Testis (tissue), 2 donors: ENCODE data around the gene VWA3A.

ENCODE experiments used
- CTCF ChIP-seq, 3 experiments: fragments of 450-650 bp in 2 of 3; fragments of 200-600 bp in 1 of 3; sonication (generic) in 1 of 3; IDR thresholded peaks; one replicate each; pipeline ENCODE4 v1.5.1; 2016 to 2019; ENCODE audit warnings: antibody characterized with exemption in 3 of 3, mild to moderate bottlenecking in 2 of 3, moderate library complexity in 1 of 3
- POLR2A ChIP-seq: fragments of 450-650 bp; IDR thresholded peaks from one replicate; pipeline ENCODE4 v1.6.1; 2017; ENCODE audit warnings: antibody characterized with exemption, mild to moderate bottlenecking, moderate library complexity

GRCh38 chr16:22092143-22092933 is at the start of gene VWA3A:
- TF ChIP-seq CTCF (IDR thresholded peaks at IDR 0.05) = no peak
- no peak for TF ChIP-seq POLR2A
